DOHH2 (cell line): ENCODE measurements around the gene KBTBD8.

Source experiments
- H3F3A ChIP-seq: fragments of 200-600 bp; sonication (generic), shearing (Covaris generic); 2 replicates; pipeline ENCODE4 v1.6.0; 2016; ENCODE audit warnings: antibody characterized with exemption, mild to moderate bottlenecking; ENCODE audit not compliant: control insufficient read depth, insufficient read depth
- H3K27ac ChIP-seq: fragments of 200-600 bp; sonication (generic); 2 replicates; pipeline ENCODE4 v1.5.1; 2014; ENCODE audit warnings: low read depth, mild to moderate bottlenecking, low read length, moderate library complexity
- H3K27me3 ChIP-seq: fragments of 200-600 bp; sonication (generic); 2 replicates; pipeline ENCODE4 v1.6.1; 2014; ENCODE audit warnings: mild to moderate bottlenecking, low read length, mixed read lengths; ENCODE audit not compliant: control insufficient read depth
- H3K36me3 ChIP-seq: fragments of 200-600 bp; sonication (generic); 2 replicates; pipeline ENCODE4 v1.6.1; 2014; ENCODE audit warnings: mild to moderate bottlenecking, low read length, moderate library complexity, mixed read lengths; ENCODE audit not compliant: control insufficient read depth
- H3K4me1 ChIP-seq: fragments of 200-600 bp; sonication (generic); 2 replicates; pipeline ENCODE4 v1.6.1; 2014; ENCODE audit warnings: mild to moderate bottlenecking, low read length, mixed read lengths; ENCODE audit not compliant: control insufficient read depth
- H3K4me2 ChIP-seq: fragments of 200-600 bp; sonication (generic); 2 replicates; pipeline ENCODE4 v1.6.0; 2014; ENCODE audit warnings: mild to moderate bottlenecking, low read length, moderate library complexity
- H3K4me3 ChIP-seq: fragments of 200-600 bp; sonication (generic); 2 replicates; pipeline ENCODE4 v1.5.1; 2014; ENCODE audit warnings: mild to moderate bottlenecking, low read length, mixed read lengths
- H3K79me2 ChIP-seq: fragments of 200-600 bp; sonication (generic); 2 replicates; pipeline ENCODE4 v1.6.1; 2014; ENCODE audit warnings: mild to moderate bottlenecking, low read length, mixed read lengths; ENCODE audit not compliant: control insufficient read depth
- H3K9me2 ChIP-seq: fragments of 200-600 bp; sonication (generic); replicated peaks from 2 replicates; pipeline ENCODE4 v1.6.1; 2014; ENCODE audit warnings: mild to moderate bottlenecking, low read length, mixed read lengths; ENCODE audit not compliant: control insufficient read depth
- H3K9me3 ChIP-seq: fragments of 200-600 bp; sonication (generic); 2 replicates; pipeline ENCODE4 v1.6.1; 2014; ENCODE audit warnings: antibody characterized with exemption, low read length, mixed read lengths; ENCODE audit not compliant: control insufficient read depth, insufficient read depth
- H4K20me1 ChIP-seq: fragments of 200-600 bp; sonication (generic); 2 replicates; pipeline ENCODE4 v1.6.0; 2014; ENCODE audit warnings: low read depth, mild to moderate bottlenecking, antibody characterized with exemption, low read length, moderate library complexity; ENCODE audit not compliant: control insufficient read depth, insufficient read depth
- EZH2phosphoT487 ChIP-seq: fragments of 200-600 bp; sonication (generic); IDR thresholded peaks from 2 replicates; pipeline ENCODE4 v1.6.1; 2017; ENCODE audit warnings: borderline replicate concordance, mild to moderate bottlenecking, antibody characterized with exemption, low read length, moderate library complexity, mixed read lengths
- TF ChIP-seq, protein P1 (sequence below): fragments of 200-600 bp; sonication (generic); IDR thresholded peaks from one replicate; pipeline ENCODE4 v1.5.1; 2014; ENCODE audit warnings: antibody characterized with exemption, mild to moderate bottlenecking, low read depth, low read length; ENCODE audit not compliant: poor library complexity, severe bottlenecking

KBTBD8 gene

DNA sequence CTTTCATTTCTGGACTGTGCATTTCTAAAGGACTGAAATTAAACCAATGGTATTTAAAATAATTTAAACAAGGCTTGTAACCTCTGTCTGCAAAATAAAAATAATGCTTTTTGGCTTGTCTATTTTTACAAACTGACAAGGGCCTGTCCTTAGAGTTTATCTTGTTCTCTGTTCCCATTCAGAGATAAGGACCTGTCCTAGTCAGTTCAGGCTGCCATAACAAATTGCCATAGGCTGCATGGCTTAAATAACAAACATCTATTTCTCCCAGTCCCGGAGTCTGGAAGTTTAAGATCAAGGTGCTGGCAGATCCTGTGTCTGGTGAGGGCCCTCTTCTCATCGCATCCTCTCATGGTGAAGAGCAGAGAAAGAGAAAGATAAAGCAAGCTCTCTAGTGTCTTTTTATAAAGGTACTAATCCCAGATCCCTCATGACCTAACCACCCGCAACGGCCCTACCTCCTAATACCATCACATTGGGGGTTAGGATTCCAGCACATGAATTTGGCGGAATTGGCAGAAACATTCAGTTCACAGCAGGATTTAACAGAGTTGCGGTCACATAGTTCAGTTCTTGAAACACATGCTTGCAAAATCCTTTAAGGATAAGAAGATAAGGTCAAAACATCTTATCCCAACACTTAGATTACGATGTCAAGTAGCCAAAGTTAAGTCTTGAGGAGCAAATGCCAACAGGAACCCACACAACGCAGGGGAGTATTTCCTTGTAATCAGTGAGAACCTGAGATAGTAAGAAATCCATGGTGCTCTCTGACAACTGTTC is 17.8 kb downstream of the KBTBD8 start:
- Histone ChIP-seq H3K27me3 (no peaks in the 10 kb centered on the region), H3K27ac (peak overlapping the region; percentile 94), H3K9me3 (no peaks in the 10 kb centered on the region), H3K9me2 (no peaks in the 10 kb centered on the region), H3K36me3 (peaks cover 36% of the 10 kb centered on the region), H3K4me2 (peak overlapping the region; percentile 83), H3F3A (peaks cover 56% of the 10 kb centered on the region), H3K4me3 (peak overlapping the region; percentile 60), H4K20me1 (no peaks in the 10 kb centered on the region), H3K79me2 (peaks cover 48% of the 10 kb centered on the region), H3K4me1 (peaks cover 92% of the 10 kb centered on the region)
- TF ChIP-seq EZH2phosphoT487: no peak
- TF ChIP-seq, protein P1, sequence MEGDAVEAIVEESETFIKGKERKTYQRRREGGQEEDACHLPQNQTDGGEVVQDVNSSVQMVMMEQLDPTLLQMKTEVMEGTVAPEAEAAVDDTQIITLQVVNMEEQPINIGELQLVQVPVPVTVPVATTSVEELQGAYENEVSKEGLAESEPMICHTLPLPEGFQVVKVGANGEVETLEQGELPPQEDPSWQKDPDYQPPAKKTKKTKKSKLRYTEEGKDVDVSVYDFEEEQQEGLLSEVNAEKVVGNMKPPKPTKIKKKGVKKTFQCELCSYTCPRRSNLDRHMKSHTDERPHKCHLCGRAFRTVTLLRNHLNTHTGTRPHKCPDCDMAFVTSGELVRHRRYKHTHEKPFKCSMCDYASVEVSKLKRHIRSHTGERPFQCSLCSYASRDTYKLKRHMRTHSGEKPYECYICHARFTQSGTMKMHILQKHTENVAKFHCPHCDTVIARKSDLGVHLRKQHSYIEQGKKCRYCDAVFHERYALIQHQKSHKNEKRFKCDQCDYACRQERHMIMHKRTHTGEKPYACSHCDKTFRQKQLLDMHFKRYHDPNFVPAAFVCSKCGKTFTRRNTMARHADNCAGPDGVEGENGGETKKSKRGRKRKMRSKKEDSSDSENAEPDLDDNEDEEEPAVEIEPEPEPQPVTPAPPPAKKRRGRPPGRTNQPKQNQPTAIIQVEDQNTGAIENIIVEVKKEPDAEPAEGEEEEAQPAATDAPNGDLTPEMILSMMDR: no peak

DNA sequence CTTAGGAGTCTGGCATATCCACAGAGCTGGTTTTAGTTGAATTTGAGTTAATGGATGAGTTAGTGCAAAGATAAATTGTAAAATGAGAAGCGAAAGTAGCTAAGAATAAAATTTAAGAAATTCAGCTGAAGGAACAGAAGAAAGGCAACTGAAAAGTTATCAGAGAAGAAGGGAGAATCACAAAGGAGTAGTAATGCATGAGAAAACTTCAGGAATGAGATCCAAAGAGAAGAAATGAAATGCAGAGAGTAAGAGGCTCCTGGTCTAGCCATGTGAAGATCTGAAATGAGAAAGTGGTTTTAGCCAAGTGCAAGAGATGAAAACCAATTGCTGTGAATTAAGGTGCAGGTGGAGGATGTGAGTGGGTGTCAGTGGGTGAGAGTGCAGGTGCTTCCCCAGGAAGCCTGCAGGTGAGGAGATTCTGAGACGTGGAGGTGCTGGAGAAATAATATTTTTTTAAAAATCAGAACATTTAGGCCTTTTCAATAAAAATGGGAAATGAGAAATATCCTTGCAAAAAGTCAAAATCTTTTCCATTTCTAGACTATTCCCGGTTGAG is 18.5 kb downstream of the KBTBD8 start:
- Histone ChIP-seq H3K79me2 (peaks cover 42% of the 10 kb centered on the region), H3K36me3 (peaks cover 29% of the 10 kb centered on the region), H3K4me3 (peak overlapping the region; percentile 60), H3K27me3 (no peaks in the 10 kb centered on the region), H3K4me2 (peak overlapping the region; percentile 83), H3K27ac (peak overlapping the region; percentile 94), H3F3A (peaks cover 54% of the 10 kb centered on the region), H4K20me1 (no peaks in the 10 kb centered on the region), H3K4me1 (peaks cover 87% of the 10 kb centered on the region), H3K9me2 (no peaks in the 10 kb centered on the region), H3K9me3 (no peaks in the 10 kb centered on the region)
- no peak for TF ChIP-seq EZH2phosphoT487
- TF ChIP-seq, protein P1: no peak

DNA sequence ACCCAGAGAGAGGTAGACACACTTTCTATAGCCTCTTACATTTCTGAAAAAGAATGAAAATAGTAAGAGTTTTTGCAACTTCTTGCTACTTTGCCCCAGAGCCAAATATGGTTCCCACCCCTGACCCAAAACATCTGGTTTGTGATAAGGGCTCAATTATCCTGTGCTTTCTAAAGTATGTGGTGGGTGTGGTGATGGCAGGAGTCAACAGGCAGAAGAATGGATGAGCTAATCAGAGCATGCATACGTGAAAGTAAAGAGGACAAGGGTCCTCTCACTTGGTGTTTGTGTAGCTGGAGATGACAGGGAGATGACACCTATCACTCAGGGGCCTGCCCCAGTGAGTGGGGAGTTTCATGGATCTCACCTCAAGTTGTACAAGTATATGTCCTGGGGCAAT is 19.1 kb downstream of the KBTBD8 start:
- Histone ChIP-seq H3K79me2 (peaks cover 36% of the 10 kb centered on the region), H3K27ac (peak overlapping the region; percentile 94), H3F3A (peaks cover 48% of the 10 kb centered on the region), H3K27me3 (no peaks in the 10 kb centered on the region), H3K9me2 (no peaks in the 10 kb centered on the region), H3K4me1 (peaks cover 81% of the 10 kb centered on the region), H3K36me3 (peaks cover 23% of the 10 kb centered on the region), H3K9me3 (no peaks in the 10 kb centered on the region), H3K4me2 (peak overlapping the region; percentile 83), H3K4me3 (peak overlapping the region; percentile 60), H4K20me1 (no peaks in the 10 kb centered on the region)
- TF ChIP-seq, protein P1: no peak
- TF ChIP-seq EZH2phosphoT487: no peak
